Mammary epithelial cell (primary cell): ENCODE measurements around the gene DOCK1.

Experiments used
- EZH2 ChIP-seq: IDR thresholded peaks from 2 replicates; pipeline ENCODE4 v1.6.1; 2012; ENCODE audit warnings: low read length, inconsistent platforms, borderline replicate concordance
- TF ChIP-seq, protein P1 (sequence below), 2 donors: IDR thresholded peaks in 1 of 2; conservative IDR thresholded peaks in 1 of 2; 2 replicates each; pipeline ENCODE4 v1.5.1; 2011 to 2012; ENCODE audit warnings: inconsistent platforms in 2 of 2, low read length in 2 of 2, mild to moderate bottlenecking in 2 of 2, control low read depth in 1 of 2, low read depth in 1 of 2; ENCODE audit not compliant: insufficient read depth in 1 of 2; ENCODE audit errors: extremely low read depth in 1 of 2

GRCh38 chr10:127017541-127018297 is 112.5 kb downstream of the DOCK1 start:
- TF ChIP-seq, protein P1, sequence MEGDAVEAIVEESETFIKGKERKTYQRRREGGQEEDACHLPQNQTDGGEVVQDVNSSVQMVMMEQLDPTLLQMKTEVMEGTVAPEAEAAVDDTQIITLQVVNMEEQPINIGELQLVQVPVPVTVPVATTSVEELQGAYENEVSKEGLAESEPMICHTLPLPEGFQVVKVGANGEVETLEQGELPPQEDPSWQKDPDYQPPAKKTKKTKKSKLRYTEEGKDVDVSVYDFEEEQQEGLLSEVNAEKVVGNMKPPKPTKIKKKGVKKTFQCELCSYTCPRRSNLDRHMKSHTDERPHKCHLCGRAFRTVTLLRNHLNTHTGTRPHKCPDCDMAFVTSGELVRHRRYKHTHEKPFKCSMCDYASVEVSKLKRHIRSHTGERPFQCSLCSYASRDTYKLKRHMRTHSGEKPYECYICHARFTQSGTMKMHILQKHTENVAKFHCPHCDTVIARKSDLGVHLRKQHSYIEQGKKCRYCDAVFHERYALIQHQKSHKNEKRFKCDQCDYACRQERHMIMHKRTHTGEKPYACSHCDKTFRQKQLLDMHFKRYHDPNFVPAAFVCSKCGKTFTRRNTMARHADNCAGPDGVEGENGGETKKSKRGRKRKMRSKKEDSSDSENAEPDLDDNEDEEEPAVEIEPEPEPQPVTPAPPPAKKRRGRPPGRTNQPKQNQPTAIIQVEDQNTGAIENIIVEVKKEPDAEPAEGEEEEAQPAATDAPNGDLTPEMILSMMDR (conservative IDR thresholded peaks at IDR 0.05 in 1 of 2, IDR thresholded peaks at IDR 0.05 in 1 of 2; ENCODE audit: extremely low read depth in 1 of 2, insufficient read depth in 1 of 2, low read depth in 1 of 2, low read length in 2 of 2): no peak
- no peak for TF ChIP-seq EZH2
